ENCODE data around the gene BTF3L4. TPM values are rescaled to one million over a fixed set of nuclear protein-coding genes. Genes with fewer than 3 reads are reported as not detected.
A peak's percentile ranks its signal among the peaks of the same experiment; 100 is the strongest.

BTF3L4 gene
- total RNA-seq, 4 donors from 2014 or later: 46.9 to 61.9 (median 49.0) TPM

DNA sequence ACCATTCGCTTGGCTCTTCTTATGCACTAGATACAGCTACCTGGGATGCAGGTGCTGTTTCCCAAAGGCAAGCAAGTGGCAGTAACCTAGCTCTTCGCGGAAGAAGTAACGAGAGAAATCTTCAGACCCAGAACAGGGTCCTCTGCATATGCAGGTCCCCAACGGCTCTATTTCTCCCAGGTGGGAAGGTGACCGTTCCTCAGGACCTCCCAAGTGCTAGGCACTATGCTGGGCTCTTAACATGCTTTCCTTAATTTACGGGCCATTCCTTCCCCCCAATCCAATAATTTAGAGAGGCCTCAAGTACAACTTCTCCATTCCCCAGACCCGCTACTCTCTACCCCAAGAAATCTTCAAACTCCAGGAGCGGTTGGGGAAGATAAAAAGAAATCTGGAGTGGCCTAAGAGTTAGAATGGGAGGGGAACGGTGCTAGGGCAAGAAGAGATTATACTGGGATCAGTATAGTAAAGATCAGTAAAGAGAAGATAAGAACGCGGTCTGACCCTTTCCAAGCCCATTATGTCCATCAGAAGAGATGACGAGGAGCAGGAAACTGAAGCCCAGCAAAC lies 1.5 kb upstream of the BTF3L4 start:
- no peak for DNase-seq (ENCODE audit: low spot score in 2 of 2)
- intact Hi-C loops (cut with DNase I; ENCODE audit: low total_unique reads): no loop called here
- WGBS, 2 donors: 3 to 5% methylated on average over 13 of the region's 13 CpGs
- TF ChIP-seq POLR2A (IDR thresholded peaks at IDR 0.05): no peak
- TF ChIP-seq, protein P1, sequence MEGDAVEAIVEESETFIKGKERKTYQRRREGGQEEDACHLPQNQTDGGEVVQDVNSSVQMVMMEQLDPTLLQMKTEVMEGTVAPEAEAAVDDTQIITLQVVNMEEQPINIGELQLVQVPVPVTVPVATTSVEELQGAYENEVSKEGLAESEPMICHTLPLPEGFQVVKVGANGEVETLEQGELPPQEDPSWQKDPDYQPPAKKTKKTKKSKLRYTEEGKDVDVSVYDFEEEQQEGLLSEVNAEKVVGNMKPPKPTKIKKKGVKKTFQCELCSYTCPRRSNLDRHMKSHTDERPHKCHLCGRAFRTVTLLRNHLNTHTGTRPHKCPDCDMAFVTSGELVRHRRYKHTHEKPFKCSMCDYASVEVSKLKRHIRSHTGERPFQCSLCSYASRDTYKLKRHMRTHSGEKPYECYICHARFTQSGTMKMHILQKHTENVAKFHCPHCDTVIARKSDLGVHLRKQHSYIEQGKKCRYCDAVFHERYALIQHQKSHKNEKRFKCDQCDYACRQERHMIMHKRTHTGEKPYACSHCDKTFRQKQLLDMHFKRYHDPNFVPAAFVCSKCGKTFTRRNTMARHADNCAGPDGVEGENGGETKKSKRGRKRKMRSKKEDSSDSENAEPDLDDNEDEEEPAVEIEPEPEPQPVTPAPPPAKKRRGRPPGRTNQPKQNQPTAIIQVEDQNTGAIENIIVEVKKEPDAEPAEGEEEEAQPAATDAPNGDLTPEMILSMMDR (IDR thresholded peaks at IDR 0.05): no peak
- H3K4me3 ChIP-seq (ENCODE audit: low read depth, poor library complexity, severe bottlenecking): peak overlapping the region; percentile 81

DNA sequence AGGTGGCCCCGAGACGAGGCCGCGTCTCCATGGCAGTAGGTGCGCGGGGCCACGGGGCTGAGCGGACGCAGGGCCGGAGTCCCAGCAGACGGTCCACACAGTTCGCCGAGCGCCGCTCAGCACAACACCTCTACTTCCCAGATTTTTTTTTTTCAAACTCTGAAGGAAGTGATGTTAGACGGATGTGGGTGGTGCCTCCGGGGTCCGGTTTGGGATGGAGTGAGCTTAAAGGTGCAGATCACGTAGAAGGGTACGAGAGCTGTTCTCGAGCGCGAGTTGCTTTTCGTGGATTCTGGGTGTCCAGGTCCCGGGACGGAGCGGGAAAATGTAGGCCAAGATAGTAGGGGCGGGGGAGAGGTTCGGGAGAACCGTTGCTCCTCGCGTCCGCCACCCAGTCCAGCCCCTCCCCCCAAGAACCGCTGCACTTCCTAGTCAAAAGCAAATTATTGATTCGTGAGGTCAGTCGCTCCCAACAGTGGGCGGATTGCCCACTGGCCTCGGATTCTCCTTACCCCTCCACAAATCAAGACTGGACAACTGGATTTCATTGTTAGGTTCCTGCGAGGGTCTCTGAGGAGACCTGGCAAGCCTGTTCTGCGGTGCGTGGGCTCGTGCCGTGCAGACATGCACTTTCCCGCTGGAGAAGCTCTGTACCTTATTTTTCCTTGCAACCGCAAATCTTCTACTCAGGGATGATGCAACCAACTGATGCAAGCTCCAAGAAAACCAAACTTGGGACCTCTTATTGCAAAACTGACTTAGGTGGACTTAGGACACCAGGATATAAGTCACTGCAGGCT lies 829 bp upstream of the BTF3L4 start, which contains the start of gene TXNDC12:
TSS of gene TXNDC12 (minus strand) at position 126 of the 800 bp plus-strand sequence. CDS start at position 31, 95 bp downstream.
- H3K4me3 ChIP-seq (ENCODE audit: low read depth, poor library complexity, severe bottlenecking): peak within 1 kb of the TSS; percentile 81
- 0 to 1% methylated on average over 45 of the region's 45 CpGs for WGBS, 2 donors
- peak; percentile 85 to 96 for DNase-seq (ENCODE audit: low spot score in 2 of 2)
- TF ChIP-seq, protein P1 (IDR thresholded peaks at IDR 0.05): no peak
- no peak for TF ChIP-seq POLR2A (IDR thresholded peaks at IDR 0.05)
- intact Hi-C loops (cut with DNase I; ENCODE audit: low total_unique reads): no loop called here

DNA sequence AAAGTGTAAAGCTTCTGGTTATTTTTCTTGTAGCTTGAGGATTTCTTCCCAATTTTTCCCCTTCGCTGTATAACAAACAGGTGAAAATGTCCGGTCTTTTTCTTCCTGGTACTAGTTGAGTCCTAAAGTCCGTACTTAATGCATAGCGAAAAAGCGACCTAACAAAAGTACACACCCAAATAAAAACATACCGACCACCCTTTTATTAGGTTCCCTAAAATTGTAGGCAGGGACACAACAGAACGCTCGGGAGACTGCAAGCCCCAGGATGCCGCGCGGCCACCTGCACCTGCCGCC lies 281 bp upstream of the BTF3L4 start:
- peak overlapping the region; percentile 81 for H3K4me3 ChIP-seq (ENCODE audit: low read depth, poor library complexity, severe bottlenecking)
- 0 to 1% methylated on average over 12 of the region's 12 CpGs for WGBS, 2 donors
- no peak for DNase-seq (ENCODE audit: low spot score in 2 of 2)
- no peak for TF ChIP-seq POLR2A (IDR thresholded peaks at IDR 0.05)
- TF ChIP-seq, protein P1 (IDR thresholded peaks at IDR 0.05): no peak
- intact Hi-C loops (cut with DNase I; ENCODE audit: low total_unique reads): no loop called here

DNA sequence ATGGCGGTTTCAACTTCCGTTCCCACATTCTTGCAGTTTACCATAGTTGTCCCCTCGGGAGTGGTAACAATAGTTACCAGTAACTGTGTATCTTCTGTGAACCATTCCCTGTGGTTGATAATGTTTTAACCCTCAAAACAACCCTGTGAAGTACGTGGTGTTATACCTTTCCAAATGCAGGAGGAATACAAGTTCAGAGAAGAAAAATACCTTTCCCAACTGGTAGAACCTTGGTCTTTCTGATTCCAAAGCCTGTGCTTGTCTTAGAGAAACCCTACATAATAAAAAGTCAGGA lies 789 bp downstream of the BTF3L4 start:
- TF ChIP-seq, protein P1 (IDR thresholded peaks at IDR 0.05): no peak
- no peak for TF ChIP-seq POLR2A (IDR thresholded peaks at IDR 0.05)
- WGBS, 2 donors: 0 to 3% methylated on average over 4 of the region's 4 CpGs
- peak overlapping the region; percentile 96 for H3K4me3 ChIP-seq (ENCODE audit: low read depth, poor library complexity, severe bottlenecking)
- intact Hi-C loops (cut with DNase I; ENCODE audit: low total_unique reads): no loop called here
- DNase-seq (ENCODE audit: low spot score in 2 of 2): no peak

DNA sequence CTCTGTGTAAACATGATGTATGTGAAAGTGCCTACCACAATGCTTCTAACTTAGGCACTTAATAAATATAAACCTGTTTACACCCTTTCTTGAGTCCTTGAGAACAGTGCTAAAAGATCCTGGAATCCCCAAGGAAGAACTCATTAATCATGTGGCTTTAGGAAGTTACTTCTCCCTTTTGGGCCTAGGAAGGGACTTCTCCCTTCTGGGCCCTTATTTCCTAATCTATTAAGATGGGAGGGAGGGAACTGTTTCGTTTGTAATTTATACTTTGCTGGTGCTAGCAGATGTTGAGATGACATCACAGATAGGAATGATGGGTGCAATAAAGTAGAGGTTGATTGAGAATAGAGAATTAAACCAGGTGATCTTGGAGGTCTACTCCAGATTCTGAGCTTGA lies 1.2 kb downstream of the BTF3L4 start:
- H3K4me3 ChIP-seq (ENCODE audit: low read depth, poor library complexity, severe bottlenecking): no peak overlapping the region
- TF ChIP-seq POLR2A (IDR thresholded peaks at IDR 0.05): no peak
- TF ChIP-seq, protein P1 (IDR thresholded peaks at IDR 0.05): no peak
- intact Hi-C loops (cut with DNase I; ENCODE audit: low total_unique reads): no loop called here
- DNase-seq (ENCODE audit: low spot score in 2 of 2): no peak
- 0 to 8% methylated on average over 1 of the region's 1 CpG for WGBS, 2 donors
